Fibroblast of pulmonary artery (primary cell): ENCODE results near the gene OLAH.

ENCODE experiments used
- DNase-seq: peaks from one replicate; pipeline ENCODE4 v3.0.0-alpha.2; 2010; ENCODE audit warnings: low read depth
- H3K4me3 ChIP-seq: replicated peaks from 2 replicates; pipeline ENCODE4 v1.5.1; 2011; ENCODE audit warnings: low read depth, mild to moderate bottlenecking, control low read depth, low read length, moderate library complexity
- TF ChIP-seq, protein P1 (sequence below): IDR thresholded peaks from 2 replicates; pipeline ENCODE4 v1.5.1; 2011; ENCODE audit warnings: mild to moderate bottlenecking, control low read depth, low read length, inconsistent platforms; ENCODE audit errors: missing control alignments

Gene OLAH

DNA sequence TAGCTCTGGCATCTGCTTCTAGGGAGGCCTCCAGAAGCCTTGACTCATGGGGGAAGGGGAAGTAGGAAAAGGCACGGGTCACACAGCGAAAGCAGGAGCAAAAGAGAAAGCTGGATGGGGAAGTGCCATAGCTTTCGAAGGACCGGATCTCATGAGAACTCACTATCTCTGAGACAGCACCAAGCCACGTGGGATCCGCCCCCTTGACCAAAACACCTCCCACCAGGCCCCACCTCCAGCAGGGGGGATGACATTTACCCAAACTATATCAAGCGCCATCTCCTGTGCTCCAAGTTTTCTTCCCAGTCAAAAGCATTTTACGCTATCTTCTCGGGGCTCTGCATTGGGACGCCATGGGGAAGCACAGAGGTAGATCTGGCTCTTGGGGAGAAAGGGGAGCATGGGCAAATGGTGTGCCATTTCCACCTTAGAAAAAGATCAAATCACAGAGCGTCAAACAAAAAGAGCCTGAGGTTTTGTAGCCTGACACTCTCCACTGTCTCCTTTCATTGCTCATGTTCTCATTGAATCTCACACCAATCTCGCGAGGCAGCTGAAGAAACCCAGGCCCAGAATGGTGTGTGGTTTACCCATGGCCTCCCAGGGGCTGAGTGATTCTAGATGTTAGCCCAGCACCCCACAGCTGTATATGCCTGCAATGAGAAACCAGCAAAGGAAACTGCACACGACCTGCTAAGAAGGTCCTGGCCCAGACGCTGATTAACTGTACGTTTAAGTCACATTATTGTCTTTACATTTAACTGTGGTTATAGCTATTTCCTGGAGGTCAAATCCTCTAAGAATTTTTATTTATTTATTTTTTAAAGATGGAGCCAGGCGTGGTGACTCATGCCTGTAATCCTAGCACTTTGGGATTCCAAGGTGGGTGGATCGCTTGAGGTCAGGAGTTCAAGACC is 8.1 kb upstream of the OLAH start:
- no peak overlapping the region for H3K4me3 ChIP-seq
- peak; percentile 29 for DNase-seq
- TF ChIP-seq, protein P1, sequence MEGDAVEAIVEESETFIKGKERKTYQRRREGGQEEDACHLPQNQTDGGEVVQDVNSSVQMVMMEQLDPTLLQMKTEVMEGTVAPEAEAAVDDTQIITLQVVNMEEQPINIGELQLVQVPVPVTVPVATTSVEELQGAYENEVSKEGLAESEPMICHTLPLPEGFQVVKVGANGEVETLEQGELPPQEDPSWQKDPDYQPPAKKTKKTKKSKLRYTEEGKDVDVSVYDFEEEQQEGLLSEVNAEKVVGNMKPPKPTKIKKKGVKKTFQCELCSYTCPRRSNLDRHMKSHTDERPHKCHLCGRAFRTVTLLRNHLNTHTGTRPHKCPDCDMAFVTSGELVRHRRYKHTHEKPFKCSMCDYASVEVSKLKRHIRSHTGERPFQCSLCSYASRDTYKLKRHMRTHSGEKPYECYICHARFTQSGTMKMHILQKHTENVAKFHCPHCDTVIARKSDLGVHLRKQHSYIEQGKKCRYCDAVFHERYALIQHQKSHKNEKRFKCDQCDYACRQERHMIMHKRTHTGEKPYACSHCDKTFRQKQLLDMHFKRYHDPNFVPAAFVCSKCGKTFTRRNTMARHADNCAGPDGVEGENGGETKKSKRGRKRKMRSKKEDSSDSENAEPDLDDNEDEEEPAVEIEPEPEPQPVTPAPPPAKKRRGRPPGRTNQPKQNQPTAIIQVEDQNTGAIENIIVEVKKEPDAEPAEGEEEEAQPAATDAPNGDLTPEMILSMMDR, result no peak

DNA sequence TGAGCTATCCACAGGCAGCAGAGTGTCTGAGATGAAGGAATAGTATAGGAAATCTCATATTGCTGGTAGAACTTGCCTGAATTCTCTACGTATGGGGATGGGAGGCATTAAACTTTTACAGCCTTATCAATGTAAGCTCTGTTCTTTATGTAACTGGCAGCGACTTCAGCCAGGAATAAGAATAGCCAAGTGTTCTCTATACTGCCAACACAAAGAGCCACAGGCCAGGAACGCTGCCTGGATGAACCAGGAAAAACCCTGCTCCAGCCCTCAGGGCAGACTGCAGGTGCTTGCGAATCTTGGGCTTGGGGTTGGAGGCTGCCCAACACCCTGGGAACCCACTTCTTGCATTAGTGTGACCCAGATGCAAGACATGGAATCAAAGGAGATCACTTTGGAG is 6.1 kb upstream of the OLAH start:
- TF ChIP-seq, protein P1, result no peak
- H3K4me3 ChIP-seq, result no peak overlapping the region
- DNase-seq, result no peak

DNA sequence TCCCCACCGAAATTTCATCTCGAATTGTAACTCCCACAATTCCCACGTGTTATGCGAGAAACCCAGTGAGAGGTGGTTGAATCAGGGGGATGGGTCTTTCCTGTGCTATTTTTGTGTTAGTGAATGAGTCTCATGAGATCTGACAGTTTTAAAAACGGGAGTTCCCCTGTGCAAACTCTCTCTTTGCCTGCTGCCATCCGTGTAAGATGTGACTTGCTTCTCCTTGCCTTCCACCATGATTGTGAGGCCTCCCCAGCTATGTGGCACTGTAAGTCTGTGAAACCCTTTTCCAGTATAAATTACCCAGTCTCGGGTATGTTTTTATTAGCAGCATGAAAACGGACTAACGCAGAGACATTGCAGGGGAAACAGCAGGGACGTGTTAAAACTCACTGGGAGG is 5.3 kb upstream of the OLAH start:
- H3K4me3 ChIP-seq, result no peak overlapping the region
- TF ChIP-seq, protein P1, result no peak

GRCh38 chr10:15045380-15045779 is 1.6 kb downstream of the OLAH start:
- DNase-seq, result no peak
- TF ChIP-seq, protein P1, result no peak
- H3K4me3 ChIP-seq, result no peak overlapping the region

More for the DNA sequence above, 5.3 kb upstream of the OLAH start:
- no peak for DNase-seq

GRCh38 chr10:15046626-15047025 is 2.9 kb downstream of the OLAH start:
- peak; percentile 66 for DNase-seq
- TF ChIP-seq, protein P1, result no peak
- H3K4me3 ChIP-seq, result no peak overlapping the region

DNA sequence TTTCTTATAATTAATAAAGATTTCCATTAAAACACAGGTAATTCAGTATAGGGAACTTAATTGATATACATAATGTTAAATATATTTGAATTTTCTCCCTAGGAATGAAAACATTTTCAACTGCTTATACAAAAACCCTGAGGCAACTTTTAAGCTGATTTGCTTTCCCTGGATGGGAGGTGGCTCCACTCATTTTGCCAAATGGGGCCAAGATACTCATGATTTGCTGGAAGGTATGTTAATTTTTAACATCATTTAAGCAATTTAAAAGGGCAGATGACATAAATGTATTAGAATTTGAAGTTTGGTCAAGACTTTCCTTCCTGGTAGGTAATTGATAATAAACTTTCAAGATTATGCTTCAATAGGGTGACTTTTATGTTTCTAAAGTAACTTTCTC is 5.8 kb downstream of the OLAH start:
- TF ChIP-seq, protein P1, result no peak
- no peak for DNase-seq
- no peak overlapping the region for H3K4me3 ChIP-seq

DNA sequence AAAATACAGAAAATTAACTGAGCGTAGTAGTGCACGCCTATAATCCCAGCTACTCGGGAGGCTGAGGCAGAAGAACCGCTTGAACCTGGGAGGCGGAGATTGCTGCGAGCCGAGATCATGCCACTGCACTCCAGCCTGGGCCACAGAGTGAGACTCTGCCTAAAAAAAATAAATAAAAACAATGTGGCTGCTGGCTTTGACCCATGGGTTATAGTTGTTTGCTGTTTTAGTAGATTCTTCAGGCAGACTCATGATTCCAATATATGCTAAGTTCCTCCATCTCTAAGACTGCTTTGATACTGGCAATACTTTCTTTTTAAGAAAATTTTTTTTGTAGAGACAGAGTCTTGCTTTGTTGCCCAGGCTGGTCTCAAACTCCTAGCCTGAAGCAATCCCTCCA is 8.4 kb downstream of the OLAH start:
- no peak for DNase-seq
- no peak overlapping the region for H3K4me3 ChIP-seq
- TF ChIP-seq, protein P1, result no peak
